Measurements from ENCODE around the gene RAB3IL1. TPM values are rescaled to one million over a fixed set of nuclear protein-coding genes. Genes with fewer than 3 reads are reported as not detected.

RAB3IL1 gene
- total and polyA plus RNA-seq, 4 donors = 2.1 to 41.6 (median 5.4) TPM

DNA sequence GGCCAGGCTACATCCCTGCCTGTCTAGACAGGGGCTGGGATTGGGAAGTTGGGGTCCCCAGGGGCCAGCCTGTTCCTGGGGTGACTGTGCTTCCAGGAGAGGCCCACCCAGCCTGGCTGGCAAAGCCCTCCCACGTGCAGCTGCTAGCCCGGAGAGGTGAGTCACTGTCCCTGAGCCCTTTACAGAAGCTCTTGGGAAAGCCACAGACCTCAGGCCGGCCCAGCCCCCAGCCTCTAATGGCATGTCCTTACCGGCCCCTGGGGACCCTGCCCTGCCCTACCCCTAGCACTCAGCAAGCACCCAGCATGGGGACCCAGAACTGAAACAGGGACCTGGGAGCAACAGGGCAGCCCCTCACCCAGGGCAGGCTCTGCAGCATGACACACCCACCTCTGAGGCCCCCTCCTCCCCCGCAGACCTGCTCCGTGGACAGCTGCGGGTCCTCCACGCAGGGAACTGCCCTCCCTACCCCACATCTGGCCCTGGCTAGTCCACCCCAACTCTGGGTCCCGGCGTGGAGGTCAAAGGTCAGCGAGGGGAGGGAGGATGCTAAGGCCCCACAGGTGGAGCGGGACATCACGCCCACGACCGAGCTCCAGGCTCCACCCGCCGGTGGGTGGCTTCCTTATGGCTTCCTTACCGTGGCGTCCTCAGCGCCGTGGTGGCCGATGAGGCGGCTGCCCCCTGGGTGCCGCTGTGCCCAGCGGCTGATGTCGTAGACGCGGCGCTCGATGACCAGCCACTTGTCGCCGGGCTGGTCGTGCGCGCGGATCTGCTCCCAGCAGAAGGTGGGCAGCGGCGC, 26.6 kb downstream of the RAB3IL1 start (continued):
- TF ChIP-seq, protein P1, sequence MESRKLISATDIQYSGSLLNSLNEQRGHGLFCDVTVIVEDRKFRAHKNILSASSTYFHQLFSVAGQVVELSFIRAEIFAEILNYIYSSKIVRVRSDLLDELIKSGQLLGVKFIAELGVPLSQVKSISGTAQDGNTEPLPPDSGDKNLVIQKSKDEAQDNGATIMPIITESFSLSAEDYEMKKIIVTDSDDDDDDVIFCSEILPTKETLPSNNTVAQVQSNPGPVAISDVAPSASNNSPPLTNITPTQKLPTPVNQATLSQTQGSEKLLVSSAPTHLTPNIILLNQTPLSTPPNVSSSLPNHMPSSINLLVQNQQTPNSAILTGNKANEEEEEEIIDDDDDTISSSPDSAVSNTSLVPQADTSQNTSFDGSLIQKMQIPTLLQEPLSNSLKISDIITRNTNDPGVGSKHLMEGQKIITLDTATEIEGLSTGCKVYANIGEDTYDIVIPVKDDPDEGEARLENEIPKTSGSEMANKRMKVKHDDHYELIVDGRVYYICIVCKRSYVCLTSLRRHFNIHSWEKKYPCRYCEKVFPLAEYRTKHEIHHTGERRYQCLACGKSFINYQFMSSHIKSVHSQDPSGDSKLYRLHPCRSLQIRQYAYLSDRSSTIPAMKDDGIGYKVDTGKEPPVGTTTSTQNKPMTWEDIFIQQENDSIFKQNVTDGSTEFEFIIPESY (IDR thresholded peaks at IDR 0.05) = no peak
- TF ChIP-seq NR2F2 (IDR thresholded peaks at IDR 0.05) (no peak), FOXA1 (IDR thresholded peaks at IDR 0.05) (no peak), HNF4A (conservative IDR thresholded peaks at IDR 0.05) (no peak), FOXA2 (IDR thresholded peaks at IDR 0.05) (no peak)

DNA sequence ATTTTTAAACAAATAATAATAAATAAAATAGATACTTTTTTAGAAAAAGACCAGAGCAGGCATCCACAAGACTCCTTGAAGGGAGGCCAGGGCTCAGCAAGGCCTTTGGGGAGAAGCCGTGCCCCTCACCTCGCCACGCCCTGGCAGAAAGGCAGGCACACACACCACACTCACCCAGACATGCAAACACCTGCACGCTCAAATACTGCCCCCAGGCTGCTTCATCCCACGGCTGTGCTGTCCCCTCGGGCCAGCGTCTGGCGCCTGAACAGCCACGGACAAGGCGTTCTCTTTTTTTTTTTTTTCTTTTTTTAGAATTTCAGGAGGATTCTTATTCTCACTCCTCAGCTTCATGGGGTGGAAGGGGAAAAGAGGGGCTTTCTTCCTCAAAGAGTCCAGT, 27.5 kb downstream of the RAB3IL1 start:
- H3K9ac ChIP-seq (ENCODE audit: low read depth in 1 of 2, low read length in 2 of 2) = no peak overlapping the region
- no peak for TF ChIP-seq FOXA1 (IDR thresholded peaks at IDR 0.05)
- no peak for TF ChIP-seq GABPA (IDR thresholded peaks at IDR 0.05 in 1 of 2, conservative IDR thresholded peaks at IDR 0.05 in 1 of 2)
- no peak for TF ChIP-seq SP1 (IDR thresholded peaks at IDR 0.05)
- TF ChIP-seq, protein P1 (IDR thresholded peaks at IDR 0.05) = no peak
- TF ChIP-seq RXRA (IDR thresholded peaks at IDR 0.05) = no peak
- TF ChIP-seq YY1 (IDR thresholded peaks at IDR 0.05) = no peak
- no peak for TF ChIP-seq JUND (IDR thresholded peaks at IDR 0.05)
- no peak for TF ChIP-seq TAF1 (conservative IDR thresholded peaks at IDR 0.05)
- TF ChIP-seq EGR1 (IDR thresholded peaks at IDR 0.05; ENCODE audit: low read depth in 2 of 2) = no peak
- TF ChIP-seq, protein P2, sequence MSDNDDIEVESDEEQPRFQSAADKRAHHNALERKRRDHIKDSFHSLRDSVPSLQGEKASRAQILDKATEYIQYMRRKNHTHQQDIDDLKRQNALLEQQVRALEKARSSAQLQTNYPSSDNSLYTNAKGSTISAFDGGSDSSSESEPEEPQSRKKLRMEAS (IDR thresholded peaks at IDR 0.05) = no peak
- TF ChIP-seq RAD21 (IDR thresholded peaks at IDR 0.05) = no peak
- no peak for TF ChIP-seq HNF4A (conservative IDR thresholded peaks at IDR 0.05)
- TF ChIP-seq HNF4G (IDR thresholded peaks at IDR 0.05) = no peak
- TF ChIP-seq NR2F2 (IDR thresholded peaks at IDR 0.05) = no peak
- TF ChIP-seq FOXA2 (IDR thresholded peaks at IDR 0.05) = no peak
- DNase-seq (ENCODE audit: low spot score) = no peak
- WGBS = 92% methylated on average over 10 of the region's 10 CpGs
- no peaks in the 10 kb centered on the region for H3K9me3 ChIP-seq (ENCODE audit: control insufficient read depth in 4 of 4, low read length in 3 of 4)
- H3K27ac ChIP-seq (ENCODE audit: low read depth in 1 of 2, low read length in 2 of 2) = no peak overlapping the region
- no peaks in the 10 kb centered on the region for H3K27me3 ChIP-seq (ENCODE audit: control insufficient read depth in 4 of 4, insufficient read depth in 4 of 4, low read length in 3 of 4)
- peaks cover 3 to 12% (median 11%) of the 10 kb centered on the region in 4 donors for H3K4me1 ChIP-seq (ENCODE audit: control insufficient read depth in 4 of 4, insufficient read depth in 4 of 4, low read length in 3 of 4)
- H3K4me3 ChIP-seq (ENCODE audit: low read depth in 1 of 3, low read length in 3 of 3) = no peak overlapping the region
- H3K36me3 ChIP-seq (ENCODE audit: control insufficient read depth in 4 of 4, insufficient read depth in 3 of 4, low read depth in 1 of 4, low read length in 3 of 4) = no peaks in the 10 kb centered on the region

DNA sequence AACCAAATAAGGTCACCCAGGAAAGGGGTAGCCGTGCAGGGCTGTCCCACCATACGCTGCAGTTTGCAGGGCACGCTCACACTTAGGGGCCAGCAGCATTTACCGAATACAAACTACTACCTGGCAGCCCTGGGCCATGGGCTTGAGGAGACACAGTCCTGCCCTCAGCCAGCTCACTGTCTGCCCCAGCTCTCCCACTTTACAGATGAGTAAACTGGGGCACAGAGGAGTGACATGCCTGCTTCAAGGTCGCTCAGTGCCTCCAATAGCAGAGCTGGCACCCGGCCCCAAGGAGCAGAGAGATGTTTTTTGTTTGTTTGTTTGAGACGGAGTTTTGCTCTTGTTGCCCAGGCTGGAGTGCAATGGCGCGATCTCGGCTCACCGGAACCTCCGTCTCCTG, 28.8 kb downstream of the RAB3IL1 start:
- no peak overlapping the region for H3K4me3 ChIP-seq (ENCODE audit: low read depth in 1 of 3, low read length in 3 of 3)
- no peaks in the 10 kb centered on the region for H3K9me3 ChIP-seq (ENCODE audit: control insufficient read depth in 4 of 4, low read length in 3 of 4)
- no peak for DNase-seq (ENCODE audit: low spot score)
- no peaks in the 10 kb centered on the region for H3K27me3 ChIP-seq (ENCODE audit: control insufficient read depth in 4 of 4, insufficient read depth in 4 of 4, low read length in 3 of 4)
- peaks cover 3 to 12% (median 11%) of the 10 kb centered on the region in 4 donors for H3K4me1 ChIP-seq (ENCODE audit: control insufficient read depth in 4 of 4, insufficient read depth in 4 of 4, low read length in 3 of 4)
- H3K27ac ChIP-seq (ENCODE audit: low read depth in 1 of 2, low read length in 2 of 2) = no peak overlapping the region
- H3K36me3 ChIP-seq (ENCODE audit: control insufficient read depth in 4 of 4, insufficient read depth in 3 of 4, low read depth in 1 of 4, low read length in 3 of 4) = no peaks in the 10 kb centered on the region
- H3K9ac ChIP-seq (ENCODE audit: low read depth in 1 of 2, low read length in 2 of 2) = no peak overlapping the region
- WGBS = 91% methylated on average over 12 of the region's 12 CpGs
- no peak for TF ChIP-seq TAF1 (conservative IDR thresholded peaks at IDR 0.05)
- no peak for TF ChIP-seq YY1 (IDR thresholded peaks at IDR 0.05)
- TF ChIP-seq FOXA2 (IDR thresholded peaks at IDR 0.05) = no peak
- no peak for TF ChIP-seq NR2F2 (IDR thresholded peaks at IDR 0.05)
- no peak for TF ChIP-seq JUND (IDR thresholded peaks at IDR 0.05)
- TF ChIP-seq GABPA (IDR thresholded peaks at IDR 0.05 in 1 of 2, conservative IDR thresholded peaks at IDR 0.05 in 1 of 2) = no peak
- no peak for TF ChIP-seq HNF4G (IDR thresholded peaks at IDR 0.05)
- TF ChIP-seq, protein P1 (IDR thresholded peaks at IDR 0.05) = no peak
- TF ChIP-seq SP1 (IDR thresholded peaks at IDR 0.05) = no peak
- no peak for TF ChIP-seq FOXA1 (IDR thresholded peaks at IDR 0.05)
- TF ChIP-seq, protein P3, sequence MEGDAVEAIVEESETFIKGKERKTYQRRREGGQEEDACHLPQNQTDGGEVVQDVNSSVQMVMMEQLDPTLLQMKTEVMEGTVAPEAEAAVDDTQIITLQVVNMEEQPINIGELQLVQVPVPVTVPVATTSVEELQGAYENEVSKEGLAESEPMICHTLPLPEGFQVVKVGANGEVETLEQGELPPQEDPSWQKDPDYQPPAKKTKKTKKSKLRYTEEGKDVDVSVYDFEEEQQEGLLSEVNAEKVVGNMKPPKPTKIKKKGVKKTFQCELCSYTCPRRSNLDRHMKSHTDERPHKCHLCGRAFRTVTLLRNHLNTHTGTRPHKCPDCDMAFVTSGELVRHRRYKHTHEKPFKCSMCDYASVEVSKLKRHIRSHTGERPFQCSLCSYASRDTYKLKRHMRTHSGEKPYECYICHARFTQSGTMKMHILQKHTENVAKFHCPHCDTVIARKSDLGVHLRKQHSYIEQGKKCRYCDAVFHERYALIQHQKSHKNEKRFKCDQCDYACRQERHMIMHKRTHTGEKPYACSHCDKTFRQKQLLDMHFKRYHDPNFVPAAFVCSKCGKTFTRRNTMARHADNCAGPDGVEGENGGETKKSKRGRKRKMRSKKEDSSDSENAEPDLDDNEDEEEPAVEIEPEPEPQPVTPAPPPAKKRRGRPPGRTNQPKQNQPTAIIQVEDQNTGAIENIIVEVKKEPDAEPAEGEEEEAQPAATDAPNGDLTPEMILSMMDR (IDR thresholded peaks at IDR 0.05; ENCODE audit: low read depth, low read length, missing input control) = no peak
- TF ChIP-seq EGR1 (IDR thresholded peaks at IDR 0.05; ENCODE audit: low read depth in 2 of 2) = no peak
- no peak for TF ChIP-seq RAD21 (IDR thresholded peaks at IDR 0.05)
- TF ChIP-seq HNF4A (conservative IDR thresholded peaks at IDR 0.05) = no peak
- no peak for TF ChIP-seq RXRA (IDR thresholded peaks at IDR 0.05)
- TF ChIP-seq, protein P2 (IDR thresholded peaks at IDR 0.05) = no peak
- TF ChIP-seq, protein P4, sequence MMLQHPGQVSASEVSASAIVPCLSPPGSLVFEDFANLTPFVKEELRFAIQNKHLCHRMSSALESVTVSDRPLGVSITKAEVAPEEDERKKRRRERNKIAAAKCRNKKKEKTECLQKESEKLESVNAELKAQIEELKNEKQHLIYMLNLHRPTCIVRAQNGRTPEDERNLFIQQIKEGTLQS (IDR thresholded peaks at IDR 0.05) = no peak
